NOMO-1 treated with DMSO at 0.1 percent for 48 hours (cell line): ENCODE data around the gene RBL2.
"Not testable (repeated sequence)": the region's sequence is repeated elsewhere in the genome, so short reads cannot be mapped to it uniquely, and the experiment has no call there.

Experiments used
- DNase-seq: peaks from one replicate; lab custom pipeline; 2025; ENCODE audit not compliant: unreplicated experiment; lab: John Stamatoyannopoulos, UW

The RBL2 gene

GRCh38 chr16:53503270-53503923 lies 69.1 kb downstream of the RBL2 start:
- peak; percentile 100 for DNase-seq

- no peak for DNase-seq
Observed at GRCh38 chr16:53503991-53504663, 69.9 kb downstream of the RBL2 start.

GRCh38 chr16:53504665-53505064 lies 70.4 kb downstream of the RBL2 start:
- DNase-seq: no peak

GRCh38 chr16:53506254-53506653 lies 72.0 kb downstream of the RBL2 start:
- DNase-seq: no peak

GRCh38 chr16:53507464-53508179 lies 73.4 kb downstream of the RBL2 start:
- no peak for DNase-seq

GRCh38 chr16:53509906-53510703 lies 75.8 kb downstream of the RBL2 start:
- DNase-seq: peak; percentile 17

- DNase-seq: no peak
Observed at GRCh38 chr16:53510704-53511070, 76.4 kb downstream of the RBL2 start.

- no peak for DNase-seq
Observed at GRCh38 chr16:53511084-53511402, 76.8 kb downstream of the RBL2 start.

- DNase-seq: no peak
Observed at GRCh38 chr16:53511403-53512280, 77.4 kb downstream of the RBL2 start.

GRCh38 chr16:53512795-53513194 lies 78.5 kb downstream of the RBL2 start:
- DNase-seq: not testable (repeated sequence)

- DNase-seq: no peak
Observed at GRCh38 chr16:53515259-53515658, 81.0 kb downstream of the RBL2 start.

- DNase-seq: no peak
Observed at GRCh38 chr16:53515811-53516210, 81.5 kb downstream of the RBL2 start.

- DNase-seq: no peak
Observed at GRCh38 chr16:53517851-53518250, 83.6 kb downstream of the RBL2 start.

GRCh38 chr16:53518550-53519416 lies 84.5 kb downstream of the RBL2 start:
- peak; percentile 75 for DNase-seq

GRCh38 chr16:53519417-53520091 lies 85.3 kb downstream of the RBL2 start:
- DNase-seq: no peak

- DNase-seq: no peak
Observed at GRCh38 chr16:53523126-53523804, 89.0 kb downstream of the RBL2 start.

- DNase-seq: no peak
Observed at GRCh38 chr16:53523971-53524548, 89.8 kb downstream of the RBL2 start.

- no peak for DNase-seq
Observed at GRCh38 chr16:53528797-53529196, 94.5 kb downstream of the RBL2 start.
